Measurements from ENCODE around the gene VSTM4.

DNA sequence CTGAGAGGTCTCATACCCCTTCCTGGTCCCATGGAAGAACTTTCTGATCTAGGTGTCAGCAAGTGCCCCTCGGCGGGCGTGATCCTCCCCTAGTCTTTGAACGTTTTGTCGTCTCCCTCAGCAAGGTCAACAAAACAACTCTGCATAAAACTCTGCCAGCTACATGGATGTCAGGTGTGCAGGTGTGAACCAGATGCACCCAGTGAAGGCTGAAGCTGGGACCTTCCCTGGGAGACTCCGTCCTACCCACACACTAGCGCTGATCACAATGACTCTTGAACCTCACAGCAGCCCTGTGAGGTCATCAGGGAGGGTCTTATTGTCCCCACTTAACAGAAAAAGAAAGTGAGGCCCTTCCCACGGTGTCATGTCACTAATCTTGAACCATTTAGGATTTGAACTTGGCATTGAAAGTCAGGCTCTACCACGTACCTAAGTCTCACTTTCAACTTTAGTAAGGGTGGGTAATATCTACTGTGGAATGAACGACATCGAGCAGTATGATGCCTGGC, 68.1 kb downstream of the VSTM4 start:
- TF ChIP-seq CTCF (IDR thresholded peaks at IDR 0.05; ENCODE audit: borderline replicate concordance, extremely low read depth, low read length, poor library complexity, severe bottlenecking) (no peak), EZH2 (IDR thresholded peaks at IDR 0.05; ENCODE audit: borderline replicate concordance, low read depth, low read length, severe bottlenecking) (no peak)

All from DND-41 (cell line).